Trophoblast cell (in vitro differentiated cells and primary cell): ENCODE data around the gene TRIM47.

Experiments
- DNase-seq, 2 donors: peaks; one replicate each; pipeline ENCODE4 v3.0.0-alpha.2; 2016
- H2AFZ ChIP-seq: 2 replicates; pipeline ENCODE4 v1.6.1; 2013; ENCODE audit warnings: low read length, moderate library complexity, mild to moderate bottlenecking; ENCODE audit not compliant: insufficient read depth, poor library complexity
- H2AK5ac ChIP-seq: 2 replicates; pipeline ENCODE4 v1.6.1; 2013; ENCODE audit warnings: mild to moderate bottlenecking, low read length
- H2BK120ac ChIP-seq: 2 replicates; pipeline ENCODE4 v1.6.1; 2013; ENCODE audit warnings: low read length, mild to moderate bottlenecking, moderate library complexity; ENCODE audit not compliant: insufficient read depth, poor library complexity
- H2BK12ac ChIP-seq: 2 replicates; pipeline ENCODE4 v1.6.1; 2013; ENCODE audit warnings: mild to moderate bottlenecking, low read length, moderate library complexity
- H2BK5ac ChIP-seq: 2 replicates; pipeline ENCODE4 v1.6.1; 2013; ENCODE audit warnings: low read length, low read depth, moderate library complexity, mild to moderate bottlenecking; ENCODE audit not compliant: poor library complexity
- H3K14ac ChIP-seq: 2 replicates; pipeline ENCODE4 v1.6.1; 2013; ENCODE audit warnings: mild to moderate bottlenecking, low read length
- H3K18ac ChIP-seq: 2 replicates; pipeline ENCODE4 v1.6.1; 2013; ENCODE audit warnings: mild to moderate bottlenecking, low read length
- H3K23ac ChIP-seq: 2 replicates; pipeline ENCODE4 v1.6.1; 2013; ENCODE audit warnings: low read length
- H3K27ac ChIP-seq: 2 replicates; pipeline ENCODE4 v1.5.1; 2013; ENCODE audit warnings: low read depth, mild to moderate bottlenecking, inconsistent platforms, low read length, moderate library complexity
- H3K27me3 ChIP-seq: 2 replicates; pipeline ENCODE4 v1.6.1; 2013; ENCODE audit warnings: inconsistent platforms, mild to moderate bottlenecking, low read length, moderate library complexity; ENCODE audit not compliant: insufficient read depth
- H3K36me3 ChIP-seq, 2 experiments: 1 replicate in 1 of 2; 2 replicates in 1 of 2; pipeline ENCODE4 v1.6.1; 2013; ENCODE audit warnings: low read length in 2 of 2, mild to moderate bottlenecking in 2 of 2, moderate library complexity in 1 of 2; ENCODE audit not compliant: insufficient read depth in 2 of 2, control insufficient read depth in 1 of 2
- H3K4ac ChIP-seq: 2 replicates; pipeline ENCODE4 v1.6.1; 2013; ENCODE audit warnings: low read depth, mild to moderate bottlenecking, low read length, moderate library complexity
- H3K4me1 ChIP-seq, 2 experiments: 1 replicate in 1 of 2; 2 replicates in 1 of 2; pipeline ENCODE4 v1.6.1; 2013; ENCODE audit warnings: low read length in 2 of 2, mild to moderate bottlenecking in 2 of 2, moderate library complexity in 1 of 2; ENCODE audit not compliant: insufficient read depth in 2 of 2, control insufficient read depth in 1 of 2
- H3K4me2 ChIP-seq: 2 replicates; pipeline ENCODE4 v1.6.1; 2013; ENCODE audit warnings: inconsistent platforms, mild to moderate bottlenecking, low read length, moderate library complexity
- H3K4me3 ChIP-seq: 2 replicates; pipeline ENCODE4 v1.5.1; 2013; ENCODE audit warnings: mild to moderate bottlenecking, low read depth, low read length, inconsistent platforms
- H3K79me1 ChIP-seq: one replicate; pipeline ENCODE4 v1.6.1; 2013; ENCODE audit warnings: low read length
- H3K79me2 ChIP-seq: 2 replicates; pipeline ENCODE4 v1.6.1; 2013; ENCODE audit warnings: low read length, mild to moderate bottlenecking; ENCODE audit not compliant: control insufficient read depth, insufficient read depth, poor library complexity
- H3K9ac ChIP-seq: 2 replicates; pipeline ENCODE4 v1.6.1; 2013; ENCODE audit warnings: mild to moderate bottlenecking, low read length
- H3K9me3 ChIP-seq: 2 replicates; pipeline ENCODE4 v1.6.1; 2013; ENCODE audit warnings: low read depth, mild to moderate bottlenecking, control low read depth, inconsistent platforms, low read length; ENCODE audit not compliant: insufficient read depth
- H4K12ac ChIP-seq: 2 replicates; pipeline ENCODE4 v1.6.1; 2013; ENCODE audit warnings: low read depth, mild to moderate bottlenecking, low read length, moderate library complexity
- H4K8ac ChIP-seq: 2 replicates; pipeline ENCODE4 v1.6.1; 2013; ENCODE audit warnings: low read depth, mild to moderate bottlenecking, low read length, moderate library complexity
- H4K91ac ChIP-seq: one replicate; pipeline ENCODE4 v1.6.1; 2013; ENCODE audit warnings: low read depth, mild to moderate bottlenecking, low read length, moderate library complexity
- WGBS: extraction: QIAGEN DNeasy Blood & Tissue Kit; methylation state at CpG from one replicate; pipeline ENCODE4 v1.1.7; 2013; ENCODE audit warnings: missing lambda C conversion rate; ENCODE audit not compliant: insufficient read length, insufficient coverage; ENCODE audit errors: extremely low coverage; 5-methylcytosine and 5-hydroxymethylcytosine counted together

The TRIM47 gene

DNA sequence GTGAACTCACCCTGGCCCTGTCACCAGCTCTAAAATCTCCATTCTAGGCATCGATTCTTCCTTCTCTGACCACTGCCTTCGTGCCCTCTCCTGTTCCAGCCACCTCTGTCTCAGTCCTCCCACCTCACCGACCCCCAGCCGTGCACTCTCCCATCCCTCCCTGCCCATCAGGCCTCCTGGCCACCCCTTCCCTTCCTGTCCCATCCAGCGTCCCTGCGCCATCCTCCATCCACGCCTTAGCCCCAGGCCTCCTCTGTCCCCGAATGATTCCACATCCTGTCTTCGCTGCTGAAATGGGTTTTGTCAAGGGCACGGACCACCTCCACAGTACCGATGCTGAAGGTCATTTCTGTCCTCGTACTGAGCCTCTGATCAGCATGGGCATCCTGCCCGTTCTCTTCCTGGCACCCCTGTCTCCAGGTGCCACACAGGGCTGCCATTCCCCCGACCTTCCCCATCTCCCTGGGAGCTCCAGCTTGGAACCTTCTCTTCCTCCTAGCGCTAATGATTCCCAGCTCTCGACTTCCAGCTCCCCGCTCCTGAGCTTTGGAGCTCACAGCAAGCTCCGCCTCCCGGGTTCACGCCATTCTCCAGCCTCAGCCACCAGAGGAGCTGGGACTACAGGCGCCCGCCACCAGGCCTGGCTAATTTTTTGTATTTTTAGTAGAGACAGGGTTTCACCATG lies 15.8 kb upstream of the TRIM47 start:
- H3K4me1 ChIP-seq, result peaks cover 6 to 8% of the 10 kb centered on the region in 2 experiments
- H4K12ac ChIP-seq, result no peak overlapping the region
- H3K27ac ChIP-seq, result no peak overlapping the region
- WGBS, result no CpG with 5 or more reads among the region's 22 CpGs
- no peak overlapping the region for H4K8ac ChIP-seq
- H2AK5ac ChIP-seq, result no peak overlapping the region
- H2BK5ac ChIP-seq, result no peak overlapping the region
- no peak overlapping the region for H4K91ac ChIP-seq
- H3K9me3 ChIP-seq, result peaks cover 2% of the 10 kb centered on the region
- peaks cover 5% of the 10 kb centered on the region for H3K79me1 ChIP-seq
- no peak for DNase-seq
- no peak overlapping the region for H2BK12ac ChIP-seq
- peaks cover 7% of the 10 kb centered on the region for H3K79me2 ChIP-seq
- H3K4ac ChIP-seq, result no peak overlapping the region
- no peak overlapping the region for H3K23ac ChIP-seq
- H3K4me2 ChIP-seq, result no peak overlapping the region
- no peak overlapping the region for H3K4me3 ChIP-seq
- H2AFZ ChIP-seq, result no peak overlapping the region
- peak overlapping the region; percentile 12 for H3K9ac ChIP-seq
- H2BK120ac ChIP-seq, result no peak overlapping the region
- peaks cover 37 to 39% of the 10 kb centered on the region in 2 experiments for H3K36me3 ChIP-seq
- H3K18ac ChIP-seq, result no peak overlapping the region
- H3K14ac ChIP-seq, result no peak overlapping the region
- H3K27me3 ChIP-seq, result no peaks in the 10 kb centered on the region

DNA sequence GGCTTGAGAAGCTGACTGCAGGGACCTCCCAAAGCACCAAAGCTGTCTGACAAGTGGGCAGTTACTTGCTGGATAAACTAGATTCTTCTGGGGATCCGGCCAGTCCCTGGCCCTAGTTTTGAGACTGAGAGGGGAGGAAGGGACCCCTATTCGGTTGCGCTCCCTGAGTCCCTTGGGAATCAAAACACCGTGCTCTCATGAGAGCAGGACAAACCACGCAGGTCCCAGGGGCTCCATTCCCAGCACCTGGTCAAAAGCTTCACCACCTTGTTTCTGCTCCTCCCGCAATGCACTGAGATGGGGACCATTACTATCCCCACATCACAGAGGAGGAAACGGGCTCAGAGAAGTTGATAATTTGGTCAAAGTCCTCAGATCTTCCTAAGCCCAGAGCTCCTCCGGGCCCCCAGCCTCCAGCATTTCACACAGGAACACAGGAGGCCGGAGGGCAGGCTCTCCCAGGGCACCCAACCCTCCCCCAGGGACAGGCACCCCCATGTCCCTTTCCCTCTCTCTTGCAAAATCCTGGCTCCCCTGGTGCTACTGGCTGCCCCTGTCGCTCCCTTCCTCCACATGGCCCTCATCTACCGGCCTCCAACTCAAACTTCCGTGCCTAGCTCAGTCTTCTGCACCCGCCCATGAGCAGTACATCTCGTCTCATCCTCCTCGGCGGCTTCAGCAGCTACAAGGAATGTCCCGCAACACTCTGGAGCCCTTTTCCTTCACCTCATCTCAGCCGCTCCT lies 15.1 kb upstream of the TRIM47 start:
- Histone ChIP-seq H3K18ac (no peak overlapping the region), H3K14ac (no peak overlapping the region), H2AK5ac (no peak overlapping the region), H3K27me3 (no peaks in the 10 kb centered on the region), H3K27ac (no peak overlapping the region), H3K9me3 (peaks cover 2% of the 10 kb centered on the region), H2AFZ (no peak overlapping the region), H3K9ac (no peak overlapping the region), H2BK120ac (no peak overlapping the region), H3K4me3 (no peak overlapping the region), H3K4ac (no peak overlapping the region), H4K12ac (no peak overlapping the region), H3K79me1 (peaks cover 5% of the 10 kb centered on the region), H2BK5ac (no peak overlapping the region), H4K91ac (no peak overlapping the region), H3K79me2 (peaks cover 7% of the 10 kb centered on the region), H3K36me3 (peaks cover 31% of the 10 kb centered on the region in 2 experiments), H3K4me2 (no peak overlapping the region), H2BK12ac (no peak overlapping the region), H3K4me1 (peaks cover 6 to 8% of the 10 kb centered on the region in 2 experiments), H3K23ac (no peak overlapping the region), H4K8ac (no peak overlapping the region)
- no peak for DNase-seq
- no CpG with 5 or more reads among the region's 18 CpGs for WGBS

DNA sequence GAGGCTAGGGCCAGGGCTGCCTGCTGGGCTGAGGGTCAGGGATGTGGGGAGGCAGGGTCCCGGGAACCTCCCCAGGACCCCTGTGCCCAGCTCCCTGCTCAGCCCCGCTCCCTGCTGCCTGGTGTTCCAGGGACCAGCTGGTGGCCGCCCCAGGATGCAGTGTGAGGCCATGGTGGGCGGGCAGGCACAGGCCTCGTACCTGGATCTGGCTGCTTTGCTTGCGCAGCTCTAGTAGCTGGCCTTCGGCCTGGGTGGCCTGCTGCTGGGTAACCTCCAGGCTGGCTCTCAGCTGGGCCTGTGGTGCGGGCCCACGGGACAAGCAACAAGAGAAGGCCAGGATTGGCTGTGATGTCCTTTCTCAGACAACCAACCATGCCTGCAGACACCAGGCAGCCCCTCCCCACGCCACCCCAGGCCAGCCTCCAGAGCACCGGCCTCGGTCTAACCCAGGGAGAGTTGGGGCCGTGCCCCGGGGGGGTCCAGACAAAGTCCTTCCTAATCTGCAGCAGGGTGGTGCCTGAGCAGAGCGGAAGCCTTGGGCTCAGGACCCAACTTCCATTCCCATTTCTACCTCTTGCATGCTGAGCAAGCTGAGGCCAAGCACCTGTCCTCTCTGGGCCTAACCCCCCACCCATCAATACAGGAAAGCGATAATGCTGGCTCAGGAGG lies 14.3 kb upstream of the TRIM47 start:
- Histone ChIP-seq H3K4ac (no peak overlapping the region), H2BK5ac (no peak overlapping the region), H3K4me3 (no peak overlapping the region), H3K27me3 (no peaks in the 10 kb centered on the region), H2AFZ (no peak overlapping the region), H3K79me2 (peaks cover 7% of the 10 kb centered on the region), H2BK120ac (no peak overlapping the region), H3K36me3 (peaks cover 24 to 25% of the 10 kb centered on the region in 2 experiments), H3K4me1 (peaks cover 6 to 8% of the 10 kb centered on the region in 2 experiments), H3K79me1 (peaks cover 5% of the 10 kb centered on the region), H3K23ac (no peak overlapping the region), H2AK5ac (no peak overlapping the region), H4K12ac (no peak overlapping the region), H3K9me3 (peaks cover 2% of the 10 kb centered on the region), H4K8ac (no peak overlapping the region), H4K91ac (no peak overlapping the region), H3K9ac (no peak overlapping the region), H3K4me2 (no peak overlapping the region), H3K14ac (no peak overlapping the region), H3K27ac (no peak overlapping the region), H3K18ac (no peak overlapping the region), H2BK12ac (no peak overlapping the region)
- DNase-seq, result no peak
- WGBS, result no CpG with 5 or more reads among the region's 16 CpGs

GRCh38 chr17:75891605-75892555 lies 13.5 kb upstream of the TRIM47 start:
- no peak overlapping the region for H3K4ac ChIP-seq
- no peak overlapping the region for H2AK5ac ChIP-seq
- H2BK120ac ChIP-seq, result no peak overlapping the region
- H3K36me3 ChIP-seq, result peaks cover 21 to 25% of the 10 kb centered on the region in 2 experiments
- no peak overlapping the region for H3K14ac ChIP-seq
- WGBS, result no CpG with 5 or more reads among the region's 32 CpGs
- no peak overlapping the region for H3K9ac ChIP-seq
- peaks cover 6 to 8% of the 10 kb centered on the region in 2 experiments for H3K4me1 ChIP-seq
- H3K4me3 ChIP-seq, result no peak overlapping the region
- H4K8ac ChIP-seq, result no peak overlapping the region
- no peak overlapping the region for H2BK5ac ChIP-seq
- H3K27me3 ChIP-seq, result no peaks in the 10 kb centered on the region
- H3K79me1 ChIP-seq, result peaks cover 5% of the 10 kb centered on the region
- peaks cover 7% of the 10 kb centered on the region for H3K79me2 ChIP-seq
- H4K91ac ChIP-seq, result no peak overlapping the region
- peaks cover 2% of the 10 kb centered on the region for H3K9me3 ChIP-seq
- H4K12ac ChIP-seq, result no peak overlapping the region
- H3K4me2 ChIP-seq, result no peak overlapping the region
- no peak overlapping the region for H2AFZ ChIP-seq
- no peak overlapping the region for H3K18ac ChIP-seq
- no peak overlapping the region for H2BK12ac ChIP-seq
- H3K27ac ChIP-seq, result no peak overlapping the region
- no peak overlapping the region for H3K23ac ChIP-seq
- no peak for DNase-seq
